HG02938 (cell line): ENCODE results near the gene S100A5.
"Not testable (repeated sequence)": the region's sequence is repeated elsewhere in the genome, so short reads cannot be mapped to it uniquely, and the experiment has no call there.

ENCODE experiments used
- ATAC-seq: cut with Tn5 transposase; IDR thresholded peaks from one replicate; pipeline ENCODE4 v1.9.1; 2021; ENCODE audit warnings: mild to moderate bottlenecking, moderate library complexity; ENCODE audit not compliant: unreplicated experiment

Gene S100A5

DNA sequence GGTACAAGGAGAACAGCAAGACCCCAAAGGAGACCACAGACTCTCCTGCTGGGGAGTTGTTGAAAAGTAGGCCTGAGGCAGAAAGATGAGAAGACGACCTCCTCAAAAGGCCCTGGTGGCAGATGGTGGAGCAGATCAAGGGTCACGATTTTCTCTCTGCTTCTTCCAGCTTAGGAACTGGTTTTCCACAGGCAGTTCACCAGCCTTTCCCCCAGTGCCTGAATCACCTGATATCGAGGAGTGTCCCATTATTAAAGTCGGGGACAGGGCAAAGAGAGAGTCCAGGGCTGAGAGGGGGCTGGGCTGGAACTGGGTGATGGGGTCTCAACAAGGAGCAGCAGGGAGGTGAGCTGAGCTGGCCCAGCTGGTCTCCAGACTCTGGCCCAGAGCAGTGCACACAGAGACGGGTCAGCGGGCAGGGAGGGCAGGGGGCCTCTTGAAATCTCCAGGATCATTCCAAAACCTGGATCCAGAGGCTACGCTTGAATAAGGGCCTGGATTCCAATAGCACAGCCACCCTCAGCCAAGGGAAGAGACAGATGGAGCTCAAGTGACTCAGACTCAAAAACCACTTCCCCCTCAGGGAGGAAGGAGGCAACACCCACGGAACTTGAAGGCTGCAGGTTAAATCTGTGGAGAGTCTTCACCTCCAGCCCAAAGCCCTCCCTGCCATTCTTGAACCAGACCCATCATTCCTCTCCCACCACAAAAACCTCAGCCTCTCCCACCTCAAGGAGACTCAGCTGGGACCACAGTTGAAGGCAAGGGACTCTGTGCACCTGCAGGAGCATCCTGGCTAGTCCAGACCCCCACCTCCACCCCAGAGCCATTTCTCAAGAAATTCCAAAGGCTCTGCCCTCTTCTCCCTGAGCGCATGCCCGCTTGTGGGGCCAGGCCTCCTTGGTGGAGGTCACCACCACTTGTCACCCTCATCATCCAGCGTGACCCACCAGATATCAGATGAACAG lies at the start of gene S100A5:
Gene S100A5 (minus strand): TSS at position 541 of the 968 bp plus-strand sequence. CDS start 743 bp downstream, outside the sequence.
- ATAC-seq = no peak

DNA sequence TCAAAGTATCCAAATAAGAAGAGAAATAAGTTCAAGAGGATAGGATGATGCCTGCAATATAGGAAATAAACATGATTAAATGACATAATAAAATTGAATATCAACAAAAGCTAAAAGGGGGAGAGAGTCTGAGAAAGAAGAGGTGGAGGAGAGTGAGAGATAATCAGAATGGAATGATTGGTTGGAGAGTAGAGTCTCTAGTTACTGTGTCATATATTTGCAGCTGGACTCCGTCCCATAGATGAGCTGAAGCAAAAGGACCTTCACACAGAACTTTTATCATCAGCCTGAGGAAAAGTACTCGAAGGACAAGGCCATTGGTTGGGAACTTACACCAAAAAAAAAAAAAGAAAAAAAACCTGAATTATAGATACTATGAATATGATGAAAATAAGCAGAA lies 47.7 kb upstream of the S100A5 start:
- ATAC-seq = no peak

DNA sequence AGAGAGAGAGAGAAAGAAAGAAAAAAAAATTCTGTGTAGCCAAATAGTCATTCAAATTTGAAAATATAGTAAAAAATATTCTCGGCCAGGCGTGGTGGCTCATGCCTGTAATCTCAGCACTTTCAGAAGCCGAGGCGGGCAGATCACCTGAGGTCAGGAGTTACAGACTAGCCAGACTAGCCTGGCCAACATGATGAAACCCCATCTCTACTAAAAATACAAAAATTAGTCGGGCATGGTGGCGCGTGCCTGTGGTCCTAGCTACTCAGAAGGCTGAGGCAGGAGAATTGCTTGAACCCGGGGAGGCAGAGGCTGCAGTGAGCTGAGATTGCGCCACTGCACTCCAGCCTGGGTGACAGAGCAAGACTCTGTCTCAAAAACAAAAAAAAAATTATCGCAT lies 47.3 kb upstream of the S100A5 start:
- ATAC-seq = not testable (repeated sequence)

GRCh38 chr1:153587314-153587713 lies 46.6 kb upstream of the S100A5 start:
- no peak for ATAC-seq

DNA sequence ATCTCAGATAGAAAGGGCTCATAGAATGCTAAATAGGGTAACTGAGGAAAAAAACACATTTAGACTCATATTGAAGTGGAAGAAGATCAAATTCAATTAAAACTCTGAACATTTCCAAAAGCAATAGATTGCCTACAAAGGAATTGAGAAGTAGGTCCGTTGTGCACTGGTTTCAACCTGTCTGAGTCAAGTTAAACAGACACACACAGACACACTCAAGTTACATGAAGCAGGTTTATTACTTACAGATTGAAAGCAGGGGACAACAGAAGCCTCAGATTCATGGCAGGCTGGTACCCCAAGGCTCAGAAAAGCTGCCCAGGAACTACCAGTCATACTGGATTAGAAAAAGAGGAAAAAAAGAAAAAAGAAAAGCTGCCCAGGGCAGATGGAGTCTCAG lies 45.6 kb upstream of the S100A5 start:
- ATAC-seq = no peak

DNA sequence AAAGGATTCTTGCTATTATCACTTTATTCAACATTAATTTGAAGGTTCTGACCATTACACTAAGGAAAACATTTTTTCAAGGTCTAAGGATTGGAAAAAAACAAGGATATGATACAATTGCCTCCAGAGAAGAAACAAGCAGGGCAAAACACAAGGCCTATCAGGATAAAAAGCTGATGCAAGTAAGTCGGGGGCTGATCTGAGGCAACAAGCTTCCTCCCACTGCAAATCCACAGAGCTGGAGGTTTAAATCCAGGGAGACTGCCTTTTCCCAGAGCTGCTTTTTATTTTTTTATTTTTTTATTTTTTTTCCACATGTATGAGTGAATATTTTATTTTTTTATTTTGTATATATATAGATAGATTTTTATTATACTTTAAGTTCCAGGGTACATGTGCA lies 44.3 kb upstream of the S100A5 start:
- no peak for ATAC-seq

GRCh38 chr1:153583976-153584375 lies 43.2 kb upstream of the S100A5 start:
- no peak for ATAC-seq

DNA sequence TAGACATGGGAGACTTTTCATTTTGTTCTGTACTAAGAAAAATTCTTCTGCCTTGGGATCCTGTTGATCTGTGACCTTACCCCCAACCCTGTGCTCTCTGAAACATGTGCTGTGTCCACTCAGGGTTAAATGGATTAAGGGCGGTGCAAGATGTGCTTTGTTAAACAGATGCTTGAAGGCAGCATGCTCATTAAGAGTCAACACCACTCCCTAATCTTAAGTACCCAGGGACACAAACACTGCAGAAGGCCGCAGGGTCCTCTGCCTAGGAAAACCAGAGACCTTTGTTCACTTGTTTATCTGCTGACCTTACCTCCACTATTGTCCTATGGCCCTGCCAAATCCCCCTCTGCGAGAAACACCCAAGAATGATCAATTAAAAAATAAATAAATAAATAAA lies 42.8 kb upstream of the S100A5 start:
- not testable (repeated sequence) for ATAC-seq

DNA sequence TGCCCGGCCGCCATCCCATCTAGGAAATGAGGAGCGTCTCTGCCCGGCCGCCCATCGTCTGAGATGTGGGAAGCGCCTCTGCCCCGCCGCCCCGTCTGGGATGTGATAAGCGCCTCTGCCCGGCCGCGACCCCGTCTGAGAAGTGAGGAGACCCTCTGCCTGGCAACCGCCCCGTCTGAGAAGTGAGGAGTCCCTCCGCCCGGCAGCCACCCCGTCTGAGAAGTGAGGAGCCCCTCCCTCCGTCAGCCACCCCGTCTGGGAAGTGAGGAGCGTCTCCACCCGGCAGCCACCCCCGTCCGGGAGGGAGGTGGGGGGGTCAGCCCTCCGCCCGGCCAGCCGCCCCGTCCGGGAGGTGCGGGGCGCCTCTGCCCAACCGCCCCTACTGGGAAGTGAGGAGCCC lies 42.1 kb upstream of the S100A5 start:
- not testable (repeated sequence) for ATAC-seq

DNA sequence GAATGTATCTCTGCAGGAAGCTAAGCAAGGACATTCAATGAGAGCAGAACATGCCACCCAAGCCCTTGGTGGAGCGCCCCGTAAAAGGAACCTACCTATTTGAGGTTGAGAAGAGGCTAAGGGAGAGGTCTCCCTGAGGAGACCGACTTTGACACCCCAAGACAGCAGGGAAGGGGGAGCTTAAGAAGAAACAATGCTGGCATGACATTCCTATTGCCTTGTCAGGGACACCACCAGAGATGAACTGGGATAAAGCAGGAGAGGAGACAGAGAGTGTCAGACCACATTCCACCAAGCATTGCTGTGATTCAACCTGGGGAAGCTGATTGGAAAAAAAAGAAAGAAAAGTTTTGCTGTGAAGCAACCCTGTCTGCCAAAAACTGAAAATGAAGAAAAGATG lies 38.2 kb upstream of the S100A5 start:
- ATAC-seq = no peak

DNA sequence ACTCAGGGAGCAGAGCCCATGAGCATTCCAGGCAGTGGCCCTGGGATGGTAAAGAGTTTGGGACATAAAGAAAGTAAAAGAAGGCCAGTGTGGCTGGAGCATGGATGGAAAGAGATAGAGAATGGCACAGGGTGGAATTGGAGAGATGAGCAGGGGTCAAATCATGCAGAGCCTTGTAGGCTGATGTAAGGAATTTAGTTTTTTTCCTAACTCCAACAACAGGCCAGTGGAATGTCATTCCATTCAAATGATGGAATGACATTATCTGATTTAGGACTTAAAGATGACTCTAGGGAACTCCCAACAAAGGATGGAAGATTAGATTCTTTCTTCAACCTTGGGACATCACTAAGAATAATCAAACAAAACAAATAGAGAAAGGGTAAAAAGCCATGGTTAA lies 37.8 kb upstream of the S100A5 start:
- ATAC-seq = no peak

DNA sequence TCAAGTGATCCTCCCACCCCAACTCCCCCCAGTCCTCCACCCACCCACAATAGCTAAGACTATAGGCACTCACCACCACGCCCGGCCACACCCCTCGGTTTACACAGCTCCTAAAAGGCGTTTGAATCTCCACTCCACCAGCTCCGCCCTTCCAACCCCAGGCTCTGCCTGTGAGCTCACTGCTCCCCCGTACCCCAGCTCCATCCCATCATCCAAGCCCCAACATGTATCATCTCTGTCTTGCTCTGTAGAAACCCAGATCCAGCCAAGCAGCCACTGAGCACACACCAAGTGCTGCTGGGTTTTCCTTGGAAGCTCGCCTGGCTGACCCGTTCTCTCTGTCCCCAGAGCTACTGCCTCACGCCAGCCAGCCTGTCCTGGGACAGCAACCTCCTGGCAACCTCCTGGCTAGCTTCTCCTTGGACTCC lies 36.9 kb upstream of the S100A5 start:
- no peak for ATAC-seq

DNA sequence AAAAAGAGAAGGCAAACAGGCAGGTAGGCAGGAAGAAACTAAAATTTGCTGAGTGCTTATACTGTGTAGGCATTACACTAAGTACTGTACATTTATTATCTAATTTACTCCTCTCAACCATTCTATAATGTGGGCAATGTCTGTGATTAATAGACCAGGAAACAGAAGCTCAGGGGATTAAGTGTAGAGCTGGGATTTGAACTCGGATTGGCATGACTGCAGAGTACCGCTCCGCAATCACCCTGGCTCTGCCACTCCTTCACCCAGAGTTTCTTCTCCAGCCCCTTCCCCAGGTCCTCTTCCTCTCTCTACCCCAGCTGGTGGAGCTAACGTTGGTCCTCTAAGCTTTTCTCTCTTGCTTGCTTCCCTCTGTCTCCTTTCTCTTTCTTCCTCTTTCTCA lies 36.4 kb upstream of the S100A5 start:
- ATAC-seq = no peak

DNA sequence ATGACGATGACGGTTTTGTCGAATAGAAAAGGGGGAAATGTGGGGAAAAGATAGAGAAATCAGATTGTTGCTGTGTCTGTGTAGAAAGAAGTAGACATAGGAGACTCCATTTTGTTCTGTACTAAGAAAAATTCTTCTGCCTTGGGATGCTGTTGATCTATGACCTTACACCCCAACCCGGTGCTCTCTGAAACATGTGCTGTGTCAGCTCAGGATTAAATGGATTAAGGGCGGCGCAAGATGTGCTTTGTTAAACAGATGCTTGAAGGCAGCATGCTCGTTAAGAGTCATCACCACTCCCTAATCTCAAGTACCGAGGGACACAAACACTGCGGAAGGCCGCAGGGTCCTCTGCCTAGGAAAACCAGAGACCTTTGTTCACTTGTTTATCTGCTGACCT lies 34.8 kb upstream of the S100A5 start:
- ATAC-seq = not testable (repeated sequence)

- not testable (repeated sequence) for ATAC-seq
Observed at GRCh38 chr1:153575081-153575491, 34.4 kb upstream of the S100A5 start.

GRCh38 chr1:153573351-153573750 lies 32.6 kb upstream of the S100A5 start:
- ATAC-seq = no peak

DNA sequence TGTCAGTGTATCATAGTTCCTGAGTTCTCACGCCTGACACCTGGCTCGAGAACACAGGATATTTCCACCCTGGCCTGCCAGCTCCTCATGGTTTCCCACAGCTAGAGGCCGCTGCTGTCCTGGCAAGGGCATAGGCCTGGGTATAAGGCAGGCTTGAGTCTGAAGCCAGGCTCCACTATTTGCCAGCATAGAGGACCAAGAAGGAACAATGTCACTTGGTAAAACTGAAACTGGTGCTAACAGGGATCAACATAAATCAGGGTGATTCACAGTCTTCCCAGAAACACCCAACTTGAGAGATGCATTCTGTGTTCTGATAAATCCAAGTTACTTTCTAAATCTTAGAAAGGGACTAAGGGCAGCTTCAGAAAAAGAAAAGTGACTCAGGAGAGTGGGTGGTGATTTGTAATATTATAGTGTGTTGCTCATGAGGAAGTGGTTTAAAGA lies 31.9 kb upstream of the S100A5 start:
- ATAC-seq = no peak

- no peak for ATAC-seq
Observed at GRCh38 chr1:153571706-153572105, 31.0 kb upstream of the S100A5 start.

GRCh38 chr1:153570874-153571273 lies 30.1 kb upstream of the S100A5 start:
- ATAC-seq = no peak

DNA sequence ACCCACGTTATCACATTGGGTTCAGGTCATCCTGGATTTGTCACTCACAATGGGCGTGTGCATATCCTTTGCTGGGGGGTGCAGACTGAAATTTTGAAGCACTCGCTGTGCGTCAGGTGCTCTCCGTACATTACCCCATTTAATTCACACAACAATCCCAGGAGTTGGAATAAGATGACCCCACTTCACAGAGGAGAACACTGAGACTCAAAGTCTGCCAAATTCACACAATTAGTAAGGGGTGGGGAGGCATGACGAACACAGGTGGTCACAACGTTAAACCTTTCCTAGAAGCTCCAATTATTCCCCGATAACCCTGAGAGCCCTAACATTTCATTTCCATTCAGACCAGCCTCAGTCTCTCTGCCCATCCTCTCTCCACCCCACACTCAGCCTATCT lies 28.7 kb upstream of the S100A5 start:
- ATAC-seq = no peak

DNA sequence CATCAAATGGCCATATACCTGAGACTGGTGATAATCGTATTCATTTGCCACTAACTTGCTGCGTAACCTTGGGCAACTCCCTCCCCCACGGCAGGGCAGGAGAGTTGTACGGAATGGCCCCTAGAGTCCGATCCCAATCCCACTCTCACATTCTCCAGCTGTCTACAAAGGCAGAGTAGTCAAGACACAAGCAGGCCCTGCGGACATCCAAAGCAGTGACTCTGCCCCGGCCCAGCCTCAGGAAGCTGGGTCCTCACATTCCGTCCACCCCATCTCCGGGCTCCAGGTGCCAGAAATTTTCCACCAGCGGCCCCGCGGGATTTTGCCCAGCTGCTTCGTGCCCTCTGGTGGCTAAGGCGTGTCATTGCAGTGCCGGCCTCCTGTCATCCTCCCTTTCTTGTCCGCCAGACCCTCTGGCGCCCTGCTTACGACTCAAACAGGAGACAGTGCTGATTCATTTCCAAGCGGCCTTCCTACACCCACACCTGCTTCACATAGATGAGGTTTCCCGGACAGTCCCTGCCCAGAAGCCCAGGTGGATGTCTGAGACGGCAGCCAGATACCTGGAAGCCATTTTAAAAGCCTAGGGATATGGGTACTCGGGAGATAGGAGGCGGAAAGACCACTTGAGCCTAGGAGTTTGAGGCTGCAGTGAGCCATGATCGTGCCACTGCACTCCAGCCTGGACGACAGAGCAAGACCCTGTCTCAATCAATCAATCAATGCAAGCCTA lies 27.8 kb upstream of the S100A5 start:
- ATAC-seq = no peak
